GM18867 (cell line): ENCODE measurements around the gene APOM.

Experiments
- ATAC-seq: cut with Tn5 transposase; IDR thresholded peaks from one replicate; pipeline ENCODE4 v1.9.1; 2021; ENCODE audit warnings: mild to moderate bottlenecking, moderate library complexity; ENCODE audit not compliant: unreplicated experiment

The APOM gene

DNA sequence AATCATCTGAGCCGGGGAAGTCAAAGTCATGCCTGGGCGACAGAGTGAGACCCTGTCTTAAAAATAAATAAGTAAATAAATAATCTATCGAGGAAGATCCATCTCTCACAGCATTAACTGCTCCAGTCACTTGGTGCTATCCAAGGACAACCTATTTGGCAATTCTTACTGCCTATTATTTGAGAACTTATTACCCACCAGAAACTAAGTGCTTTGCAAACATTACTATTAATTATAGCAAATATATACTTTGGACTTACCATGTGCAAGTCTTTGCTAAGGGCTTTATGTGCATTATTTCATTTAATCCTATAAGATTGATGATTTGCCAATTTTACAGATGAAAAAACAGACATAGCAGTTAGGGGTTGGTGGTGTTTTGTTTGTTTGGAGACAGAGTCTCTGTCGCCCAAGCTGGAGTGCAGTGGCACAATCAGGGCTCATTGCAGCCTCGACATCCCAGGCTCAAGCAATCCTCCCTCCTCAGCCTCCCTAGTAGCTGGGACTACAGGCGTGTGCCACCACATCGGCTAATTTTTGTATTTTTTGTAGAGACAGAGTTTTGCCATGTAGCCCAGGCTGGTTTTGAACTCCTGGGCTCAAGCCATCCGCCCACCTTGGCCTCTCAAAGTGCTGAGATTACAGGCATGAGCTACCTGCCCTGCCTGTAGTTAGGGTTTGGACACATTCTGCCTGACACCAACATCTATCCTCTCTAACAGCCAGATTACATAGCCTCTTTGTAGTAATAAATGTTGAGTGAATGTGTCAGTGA is 933 bp upstream of the APOM start:
- ATAC-seq, result no peak

DNA sequence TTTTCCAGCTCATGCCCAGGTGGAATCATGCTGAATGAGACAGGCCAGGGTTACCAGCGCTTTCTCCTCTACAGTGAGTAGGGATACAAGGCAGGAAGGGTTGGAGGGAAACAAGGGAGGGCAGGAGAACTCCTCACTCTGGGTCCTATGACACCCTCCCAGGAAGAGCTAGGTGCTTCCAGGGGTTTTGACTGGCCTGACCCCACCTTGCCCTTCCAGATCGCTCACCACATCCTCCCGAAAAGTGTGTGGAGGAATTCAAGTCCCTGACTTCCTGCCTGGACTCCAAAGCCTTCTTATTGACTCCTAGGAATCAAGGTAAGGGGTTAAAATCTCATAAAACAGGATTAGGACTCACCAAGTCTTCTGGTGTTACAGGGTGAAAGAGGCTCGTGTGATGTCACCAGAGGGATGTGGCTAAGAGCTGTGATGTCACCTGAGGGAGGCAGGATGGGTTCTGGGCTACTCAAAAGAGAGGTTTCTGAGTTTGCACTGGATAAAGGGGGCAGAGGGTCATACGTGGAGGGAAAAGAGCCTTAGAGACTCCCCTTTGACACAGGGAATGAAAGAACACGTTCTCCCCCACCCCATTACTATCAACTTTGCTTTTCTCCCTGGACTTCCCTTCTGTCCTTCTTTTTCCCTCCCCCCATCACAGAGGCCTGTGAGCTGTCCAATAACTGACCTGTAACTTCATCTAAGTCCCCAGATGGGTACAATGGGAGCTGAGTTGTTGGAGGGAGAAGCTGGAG is 1.9 kb downstream of the APOM start:
- ATAC-seq, result no peak

DNA sequence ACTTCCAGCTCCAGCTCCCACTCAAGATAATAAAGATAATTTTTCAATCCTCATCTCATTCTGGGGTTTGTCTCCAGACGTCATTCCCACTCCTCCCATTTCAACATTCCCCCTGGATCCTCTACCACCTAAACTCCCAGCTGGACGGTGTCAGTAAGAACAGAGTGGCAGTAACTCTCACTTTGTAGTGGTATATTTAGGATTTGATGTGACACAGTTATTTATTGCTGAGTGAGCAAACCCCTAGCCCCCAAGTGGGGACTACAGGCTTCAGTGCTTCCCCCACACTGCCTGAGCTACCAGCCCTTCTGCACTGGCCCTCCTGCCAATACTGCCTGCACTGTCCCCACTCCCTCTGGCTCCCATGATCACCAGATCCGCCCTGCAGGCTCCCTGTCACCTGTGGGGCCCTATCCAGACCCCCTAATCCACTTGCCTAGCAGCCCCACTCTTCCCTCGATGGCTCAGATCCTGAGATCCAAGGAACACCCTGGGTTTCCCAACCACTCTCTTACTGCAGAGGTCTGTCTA is 2.5 kb downstream of the APOM start:
- no peak for ATAC-seq

DNA sequence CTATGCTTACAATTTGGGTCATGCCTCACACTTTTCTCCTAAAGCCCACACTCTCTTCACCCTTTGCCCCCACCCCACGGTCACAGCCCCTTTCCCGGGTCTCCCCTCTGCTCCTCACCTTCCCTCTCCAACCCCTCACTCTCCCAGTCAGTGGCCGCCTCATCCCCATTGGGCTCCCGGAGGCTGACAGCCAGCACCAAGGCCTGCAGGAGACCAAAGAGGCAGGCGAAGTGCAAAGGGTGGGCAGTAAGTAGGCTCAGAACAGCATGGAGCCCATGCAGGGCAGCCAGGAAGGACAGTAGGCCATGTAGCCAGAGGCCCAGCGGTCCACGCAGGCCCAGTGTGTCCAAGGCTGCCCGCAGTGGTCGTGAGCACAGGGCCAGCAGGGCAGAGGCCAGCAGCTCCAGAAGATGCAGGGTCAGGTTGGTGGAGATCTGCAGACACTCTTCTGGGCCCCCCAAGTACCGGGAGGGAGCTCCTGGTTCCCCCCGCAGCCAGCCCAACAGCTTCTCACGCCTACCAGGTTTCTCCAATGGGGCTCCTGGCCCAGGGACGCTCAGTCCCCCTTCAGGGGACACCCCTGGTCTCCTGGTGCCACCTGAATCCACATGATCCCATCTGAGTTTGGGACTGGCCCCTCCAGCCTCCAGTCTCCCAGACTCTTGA is 3.4 kb downstream of the APOM start:
- no peak for ATAC-seq

DNA sequence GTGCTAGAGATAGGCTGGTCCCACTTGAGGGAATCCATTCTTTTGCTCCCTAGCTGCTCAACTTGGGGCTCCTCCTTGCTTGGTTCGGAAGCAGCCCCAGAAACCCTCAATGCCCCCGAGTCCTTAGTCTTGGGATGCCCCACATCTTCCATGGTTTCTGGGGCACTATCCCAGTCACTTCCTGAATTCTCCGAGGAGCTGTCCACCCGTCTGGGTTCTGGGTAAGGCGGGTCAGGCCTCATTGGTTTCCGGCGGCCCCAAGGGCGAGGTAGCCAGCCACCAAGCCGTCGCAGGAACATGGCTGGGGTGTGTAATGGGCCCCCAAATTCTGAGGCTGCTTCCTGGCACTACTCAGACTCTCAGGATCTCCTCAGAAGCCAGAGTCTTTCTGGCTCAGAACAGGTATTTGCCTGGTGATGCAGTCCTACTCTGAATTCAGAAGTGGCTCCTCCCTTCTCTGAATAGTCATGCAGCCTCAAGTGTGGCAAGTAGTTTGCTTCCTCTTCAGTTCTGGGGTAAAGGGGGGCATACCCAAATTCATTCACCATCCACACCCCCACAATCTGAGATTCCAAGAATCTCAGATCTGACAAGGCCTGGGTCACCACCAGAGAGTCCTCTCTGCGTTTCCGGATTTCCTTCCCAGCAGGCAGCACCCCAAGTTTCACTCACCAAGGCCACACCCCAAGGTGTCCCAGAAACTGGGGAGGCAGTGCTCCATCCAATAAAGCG is 4.1 kb downstream of the APOM start:
- ATAC-seq, result no peak

DNA sequence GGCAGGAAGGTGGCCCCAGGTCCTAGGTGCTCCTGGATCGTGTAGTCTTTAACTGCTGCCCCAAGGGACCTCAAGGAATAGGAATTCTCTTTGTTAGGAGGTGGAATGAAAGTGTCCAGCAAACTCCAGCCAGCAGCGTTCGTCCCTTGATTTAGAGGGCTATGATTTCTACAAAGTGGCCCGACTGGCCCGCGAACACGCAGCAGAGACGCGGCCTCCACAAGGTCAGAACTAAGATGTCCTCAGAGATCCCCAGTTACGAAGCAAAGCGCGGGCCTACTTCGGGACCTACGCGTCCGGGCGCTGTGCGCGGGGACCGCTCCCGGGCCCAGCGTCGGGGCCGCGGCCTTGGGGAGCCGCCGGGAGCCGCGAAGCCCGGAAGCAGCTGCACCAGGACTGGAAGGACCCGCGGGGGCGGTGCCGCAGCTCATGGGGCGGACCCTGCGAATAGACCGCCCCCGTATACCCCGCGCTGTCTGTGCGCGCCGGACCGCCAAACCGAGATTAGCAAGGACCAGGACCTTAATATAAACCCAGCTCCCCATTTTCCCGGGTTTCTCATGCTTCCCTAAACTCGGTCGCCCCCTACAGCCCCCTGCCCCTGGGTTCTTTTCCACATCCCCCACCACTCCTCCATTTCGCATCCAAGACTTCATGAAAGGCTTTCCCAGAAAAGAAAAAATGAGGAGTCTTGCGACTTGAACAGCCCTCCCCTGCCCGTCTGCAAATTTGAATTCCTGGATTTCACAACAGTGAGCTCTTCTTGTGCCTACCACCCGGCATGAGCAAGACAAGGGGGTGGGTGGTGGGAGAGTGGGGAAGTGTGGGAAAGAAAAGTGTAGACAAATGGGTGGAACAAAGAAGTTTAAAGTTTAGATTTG is 4.9 kb downstream of the APOM start, which contains the start of gene C6orf47:
Gene C6orf47, minus strand, starts transcription at position 398 of the 881 bp plus-strand sequence. CDS start 831 bp downstream, outside the sequence.
- ATAC-seq, result peak; percentile 49

DNA sequence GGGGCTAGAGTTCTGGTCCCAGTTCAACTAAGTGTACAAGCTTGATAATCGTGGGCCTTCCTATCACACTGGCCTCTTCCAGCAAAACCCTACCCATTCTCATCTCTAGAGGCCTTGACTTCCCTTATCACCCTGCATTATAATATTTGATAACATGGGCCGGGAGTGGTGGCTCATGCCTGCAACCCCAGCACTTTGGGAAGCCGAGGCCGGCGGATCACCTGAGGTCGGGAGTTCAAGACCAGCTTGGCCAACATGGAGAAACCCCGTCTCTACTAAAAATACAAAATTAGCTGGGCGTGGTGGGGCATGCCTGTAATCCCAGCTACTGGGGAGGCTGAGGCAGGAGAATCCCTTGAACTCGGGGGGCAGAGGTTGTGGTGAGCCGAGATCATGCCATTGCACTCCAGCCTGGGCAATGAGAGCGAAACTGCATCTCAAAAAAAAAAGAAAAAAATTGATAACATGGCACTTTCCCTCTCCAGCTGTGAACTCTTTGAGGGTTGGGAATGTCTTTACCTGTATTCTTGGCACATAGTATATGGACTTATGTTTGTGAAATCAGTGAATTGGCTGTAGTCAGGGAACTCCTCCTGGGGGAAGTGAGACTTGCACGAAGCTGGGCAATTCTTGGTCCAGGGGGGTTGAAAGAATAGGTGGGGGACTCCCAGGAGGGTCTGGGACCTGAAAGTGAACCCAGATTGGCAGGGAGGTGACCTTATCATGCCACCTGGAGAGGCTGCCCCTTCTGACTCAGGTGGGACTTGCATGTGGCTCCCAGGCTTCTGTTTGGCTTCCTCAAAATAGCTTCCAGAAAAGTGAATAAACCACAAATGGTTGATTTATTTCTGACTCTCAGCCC is 5.8 kb downstream of the APOM start:
- ATAC-seq, result no peak

DNA sequence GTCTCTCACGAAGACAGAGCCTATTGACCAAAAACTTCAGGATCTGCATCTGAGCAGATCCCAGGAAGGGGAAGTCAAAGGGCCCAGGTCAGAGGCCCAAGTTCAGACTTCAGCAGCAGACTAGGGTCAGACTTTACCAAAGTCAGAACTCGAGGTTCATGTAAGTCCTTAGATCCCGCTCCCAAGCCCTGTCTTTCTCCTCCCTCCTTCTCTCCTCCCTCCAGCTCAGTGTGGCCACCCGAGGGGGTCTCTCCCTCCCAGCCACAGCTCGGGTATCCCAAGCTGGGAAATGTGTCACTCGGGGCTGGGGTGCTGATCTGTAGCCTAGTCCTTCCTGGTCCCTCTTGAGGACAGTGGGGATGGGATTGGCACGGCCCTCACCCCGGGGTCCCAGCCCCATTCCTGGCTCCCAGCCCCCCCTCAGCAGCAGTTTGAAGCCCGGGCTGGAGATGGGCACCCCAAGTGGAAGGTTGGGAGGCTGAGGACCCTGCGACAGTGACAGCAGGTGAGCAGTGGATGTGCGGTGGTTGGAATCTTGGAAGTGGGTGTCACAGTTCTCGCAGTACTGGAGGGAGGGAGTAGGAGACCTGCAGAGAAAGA is 6.5 kb downstream of the APOM start:
- no peak for ATAC-seq

DNA sequence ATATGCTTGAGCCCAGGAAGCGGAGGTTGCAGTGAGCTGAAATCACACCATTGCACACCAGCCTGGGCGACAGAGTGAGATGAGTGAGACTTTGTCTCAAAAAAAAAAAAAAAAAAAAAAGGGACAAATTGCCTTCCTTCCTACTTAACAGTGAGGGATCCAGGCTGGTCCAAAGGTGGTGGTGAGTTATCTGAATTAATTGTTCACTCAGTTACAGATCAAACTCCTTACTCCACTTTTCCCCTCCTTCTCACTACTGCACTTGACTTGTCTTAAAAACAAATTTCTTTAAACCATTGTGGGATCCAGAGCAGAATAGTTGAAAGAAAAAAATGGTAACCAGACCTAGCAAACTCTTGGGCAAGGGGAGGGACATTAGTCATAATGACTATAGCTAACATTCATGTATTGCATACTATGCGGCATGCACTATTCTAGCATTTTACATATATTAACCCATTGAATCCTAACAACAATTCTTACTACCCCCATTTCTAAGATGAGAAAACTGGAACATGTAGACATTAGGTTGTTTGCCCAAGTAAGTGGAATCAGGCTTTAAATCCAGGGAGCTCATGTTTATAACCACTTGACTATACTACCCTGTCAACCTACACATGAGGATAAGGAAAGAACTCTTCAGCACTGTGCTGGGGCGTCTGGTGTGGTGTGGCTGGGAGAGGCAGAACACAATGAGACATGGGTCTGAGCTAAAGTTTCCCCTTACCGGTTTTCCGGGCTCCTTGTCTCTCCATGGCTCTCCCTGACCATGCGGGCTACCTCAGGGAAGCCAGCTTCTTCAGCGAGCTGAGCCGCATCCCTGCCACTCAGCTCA is 7.6 kb downstream of the APOM start:
- no peak for ATAC-seq

DNA sequence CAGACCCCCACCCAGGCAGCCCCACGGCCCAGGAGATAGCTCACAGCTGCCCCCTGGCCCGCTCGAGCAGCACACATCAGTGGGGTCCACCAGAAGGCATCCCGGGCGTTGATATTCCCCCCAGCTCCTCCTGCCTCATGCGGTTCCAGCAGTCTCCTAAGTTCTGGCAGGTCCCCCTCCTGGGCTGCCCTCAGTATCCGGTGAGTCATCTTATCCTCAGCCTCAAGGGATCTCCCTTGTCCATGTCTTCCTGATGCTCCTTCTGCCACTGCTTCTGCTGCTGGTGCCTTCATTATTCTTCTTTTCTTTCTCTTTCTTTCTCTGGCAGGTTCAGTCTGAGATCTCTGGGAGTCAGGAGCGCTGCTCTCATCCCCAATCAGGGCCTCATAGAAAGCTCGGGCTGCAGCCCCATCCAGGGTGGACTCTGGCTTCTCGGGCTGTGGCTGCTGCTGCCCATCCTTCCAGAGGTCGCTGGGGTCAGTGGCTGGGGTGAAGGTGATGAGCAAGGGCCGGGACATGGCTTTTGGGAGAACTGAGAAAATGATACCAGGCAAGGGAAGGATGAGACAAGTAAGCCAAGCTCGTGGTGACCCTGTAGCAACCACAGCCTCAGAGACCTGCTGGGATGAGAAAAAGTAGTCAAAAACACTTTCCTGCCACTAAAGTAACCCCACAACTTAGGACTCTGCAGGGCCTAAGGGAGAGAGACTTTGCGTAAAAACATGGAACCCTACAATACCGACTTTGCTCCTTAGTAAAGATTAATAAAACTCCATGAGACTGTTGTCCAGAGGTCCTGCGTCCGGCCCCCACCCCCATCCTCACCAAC is 8.5 kb downstream of the APOM start:
- ATAC-seq, result peak; percentile 2

DNA sequence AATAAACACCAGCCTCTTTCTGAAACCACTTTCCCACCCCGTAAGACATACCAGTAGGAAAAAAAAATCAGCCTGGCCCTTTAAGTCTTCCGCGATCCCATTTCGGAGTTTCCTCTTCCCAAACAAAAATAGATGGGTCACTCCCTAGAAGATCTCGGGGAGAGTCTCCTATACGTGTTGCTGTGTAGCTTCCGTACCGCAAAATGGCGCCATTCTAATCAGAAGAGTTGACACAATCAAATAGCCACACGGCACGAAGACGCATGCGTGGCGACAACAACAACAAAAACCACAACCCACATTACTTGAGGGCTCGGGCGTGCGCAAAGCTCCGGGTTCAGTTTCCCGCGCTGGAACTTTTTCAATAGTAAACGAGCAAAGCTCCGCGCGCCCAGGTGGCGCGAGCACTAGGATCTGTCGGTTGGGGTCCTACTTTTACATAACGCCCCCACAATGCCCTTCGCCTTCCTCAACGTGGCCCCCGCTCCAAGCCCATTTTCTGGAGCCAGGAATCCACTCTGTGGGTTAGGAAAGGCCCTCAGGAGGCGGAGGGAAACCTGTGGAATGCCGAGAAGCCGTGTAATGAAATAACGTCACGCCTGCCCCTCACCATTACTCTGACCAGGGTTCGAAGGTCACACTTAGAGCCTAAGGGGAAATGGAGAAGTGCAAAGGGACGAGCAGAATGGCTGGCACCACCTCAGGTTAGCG is 9.3 kb downstream of the APOM start, which contains the start of gene GPANK1:
Gene GPANK1, minus strand, starts transcription at position 208 of the 711 bp plus-strand sequence. CDS start 519 bp downstream, outside the sequence.
- peak; percentile 37 for ATAC-seq

DNA sequence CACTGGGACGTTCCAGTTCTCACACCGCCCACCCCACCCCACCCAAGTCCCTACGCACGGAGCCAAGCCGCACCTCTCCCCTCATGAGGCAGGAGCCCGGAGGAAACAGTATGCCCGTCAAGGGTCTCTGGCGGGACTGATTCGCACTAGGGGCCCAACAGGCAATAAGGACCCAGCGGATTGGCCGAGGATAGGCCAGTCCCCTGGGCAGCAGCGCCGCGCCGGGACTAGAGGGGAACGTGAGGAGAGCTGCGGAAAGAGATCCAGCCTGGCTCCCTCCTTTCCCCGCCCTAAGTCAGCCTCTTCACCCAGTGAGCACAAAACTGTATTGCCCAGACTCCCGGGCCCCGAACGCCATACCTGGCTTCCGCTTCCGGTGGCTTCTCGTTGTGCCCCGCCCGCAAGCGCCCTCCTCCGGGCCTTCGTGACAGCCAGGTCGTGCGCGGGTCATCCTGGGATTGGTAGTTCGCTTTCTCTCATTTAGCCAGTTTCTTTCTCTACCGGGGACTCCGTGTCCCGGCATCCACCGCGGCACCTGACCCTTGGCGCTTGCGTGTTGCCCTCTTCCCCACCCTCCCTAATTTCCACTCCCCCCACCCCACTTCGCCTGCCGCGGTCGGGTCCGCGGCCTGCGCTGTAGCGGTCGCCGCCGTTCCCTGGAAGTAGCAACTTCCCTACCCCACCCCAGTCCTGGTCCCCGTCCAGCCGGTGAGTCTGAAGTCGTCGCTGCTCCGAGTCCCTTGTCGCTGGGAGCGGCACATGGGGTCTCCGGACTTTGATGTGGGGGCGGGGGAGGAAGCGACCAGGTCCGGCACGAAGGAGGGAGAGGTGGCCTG is 10.0 kb downstream of the APOM start, which contains the start of gene CSNK2B:
Gene CSNK2B, plus strand, starts transcription at position 580 of the 836 bp plus-strand sequence. CDS start 752 bp downstream, outside the sequence.
- peak; percentile 85 for ATAC-seq

DNA sequence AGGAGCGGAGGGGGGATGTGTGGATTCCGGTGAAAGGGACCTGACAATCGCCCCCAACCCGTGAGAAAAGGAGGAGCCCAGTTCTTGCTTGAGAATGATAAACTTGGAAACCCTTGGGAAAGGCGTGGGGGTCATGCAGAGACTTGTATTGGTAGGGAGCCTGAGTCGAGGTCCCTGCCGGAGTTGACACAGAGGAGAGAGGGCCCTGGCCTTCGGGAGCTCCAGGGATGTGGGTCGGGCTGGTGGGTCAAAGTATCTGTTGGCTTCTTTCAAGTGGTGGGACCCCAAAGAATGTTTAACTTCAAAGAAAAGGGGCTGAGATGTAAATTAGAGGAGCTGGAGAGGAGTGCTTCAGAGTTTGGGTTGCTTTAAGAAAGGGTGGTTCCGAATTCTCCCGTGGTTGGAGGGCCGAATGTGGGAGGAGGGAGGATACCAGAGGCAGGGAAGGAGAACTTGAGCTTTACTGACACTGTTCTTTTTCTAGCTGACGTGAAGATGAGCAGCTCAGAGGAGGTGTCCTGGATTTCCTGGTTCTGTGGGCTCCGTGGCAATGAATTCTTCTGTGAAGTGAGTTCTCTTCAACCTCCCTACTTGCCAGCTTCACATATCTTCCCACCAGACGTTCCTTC is 10.8 kb downstream of the APOM start:
- no peak for ATAC-seq

DNA sequence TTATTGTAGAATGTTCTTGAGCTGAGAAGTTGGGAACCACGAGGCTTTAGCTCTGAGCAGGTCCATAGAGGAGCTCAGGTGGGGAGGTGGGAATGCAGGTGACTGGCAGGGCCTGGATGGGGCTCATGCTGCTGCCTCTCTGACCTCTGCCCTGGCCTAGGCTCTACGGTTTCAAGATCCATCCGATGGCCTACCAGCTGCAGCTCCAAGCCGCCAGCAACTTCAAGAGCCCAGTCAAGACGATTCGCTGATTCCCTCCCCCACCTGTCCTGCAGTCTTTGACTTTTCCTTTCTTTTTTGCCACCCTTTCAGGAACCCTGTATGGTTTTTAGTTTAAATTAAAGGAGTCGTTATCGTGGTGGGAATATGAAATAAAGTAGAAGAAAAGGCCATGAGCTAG is 14.0 kb downstream of the APOM start, which contains the start of gene LY6G5B:
Gene LY6G5B, plus strand, starts transcription at position 301 of the 400 bp plus-strand sequence. CDS start 975 bp downstream, outside the sequence.
- no peak for ATAC-seq
